H1 (cell line): Measurements from ENCODE around the gene NEGR1. TPM values are rescaled to one million over a fixed set of nuclear protein-coding genes. Genes with fewer than 3 reads are reported as not detected.

Experiments used
- CTCF ChIA-PET: fragments of 300-600 bp; sonication (Branson Sonifier 250); formaldehyde crosslinking; loops from one replicate; lab custom pipeline; 2021; ENCODE audit not compliant: partially characterized antibody; lab: Charles Lee
- POLR2A ChIA-PET: fragments of 300-600 bp; sonication (Branson Sonifier 250); formaldehyde crosslinking; loops from one replicate; lab custom pipeline; 2021; ENCODE audit warnings: inconsistent platforms; ENCODE audit not compliant: partially characterized antibody; lab: Charles Lee
- DNase-seq, 2 experiments: peaks; one replicate each; pipeline versions ENCODE4 v3.0.0 to v3.0.0-alpha.2; 2010 to 2022; ENCODE audit warnings: low spot score in 2 of 2, low read depth in 1 of 2, mixed read lengths in 1 of 2
- FAIRE-seq: peaks from 2 replicates; lab custom pipeline; 2011; peaks lifted over from hg19 to GRCh38; lab: Jason Lieb, UNC
- H2AFZ ChIP-seq: 2 replicates; pipeline ENCODE4 v1.8.1; 2012; ENCODE audit warnings: low read length, inconsistent platforms
- H2AK5ac ChIP-seq: 2 replicates; pipeline ENCODE4 v1.6.1; 2013; ENCODE audit warnings: low read depth, low read length
- H2BK120ac ChIP-seq: replicated peaks from 2 replicates; pipeline ENCODE3; 2013; ENCODE audit warnings: low read depth, low read length, inconsistent platforms
- H2BK12ac ChIP-seq: 2 replicates; pipeline ENCODE4 v1.6.1; 2013; ENCODE audit warnings: low read depth, low read length
- H2BK15ac ChIP-seq: 2 replicates; pipeline ENCODE4 v1.6.1; 2013; ENCODE audit warnings: low read length
- H2BK20ac ChIP-seq: 2 replicates; pipeline ENCODE4 v1.6.1; 2013; ENCODE audit warnings: low read length
- H2BK5ac ChIP-seq: 2 replicates; pipeline ENCODE4 v1.6.1; 2013; ENCODE audit warnings: low read depth, low read length
- H3K14ac ChIP-seq: 2 replicates; pipeline ENCODE4 v1.6.1; 2013; ENCODE audit warnings: inconsistent platforms; ENCODE audit not compliant: insufficient read length
- H3K18ac ChIP-seq: 2 replicates; pipeline ENCODE4 v1.6.1; 2013; ENCODE audit warnings: low read length; ENCODE audit errors: extremely low read depth
- H3K23ac ChIP-seq: 2 replicates; pipeline ENCODE4 v1.6.1; 2013; ENCODE audit warnings: inconsistent platforms; ENCODE audit not compliant: insufficient read length
- H3K23me2 ChIP-seq: 2 replicates; pipeline ENCODE4 v1.6.1; 2013; ENCODE audit warnings: low read depth, low read length
- H3K27ac ChIP-seq: 2 replicates; pipeline ENCODE4 v1.6.1; 2011; ENCODE audit warnings: low read depth, low read length, inconsistent platforms
- H3K27me3 ChIP-seq, 4 experiments: replicated peaks in 1 of 4; 1 replicate in 1 of 4; 2 replicates in 3 of 4; pipeline versions ENCODE4 v1.6.1 to v1.8.1; 2011 to 2013; ENCODE audit warnings: low read length in 3 of 4, mild to moderate bottlenecking in 3 of 4, inconsistent platforms in 2 of 4, mixed read lengths in 2 of 4, moderate library complexity in 1 of 4; ENCODE audit not compliant: control insufficient read depth in 3 of 4, insufficient read depth in 3 of 4; ENCODE audit errors: extremely low read depth in 1 of 4
- H3K36me3 ChIP-seq, 4 experiments: 2 replicates each; pipeline versions ENCODE4 v1.6.1 to v1.8.1; 2011 to 2013; ENCODE audit warnings: mild to moderate bottlenecking in 4 of 4, low read length in 3 of 4, moderate library complexity in 2 of 4, control low read depth in 1 of 4, inconsistent platforms in 1 of 4; ENCODE audit not compliant: insufficient read depth in 4 of 4, control insufficient read depth in 2 of 4
- H3K4ac ChIP-seq: replicated peaks from 2 replicates; pipeline ENCODE3; 2013; ENCODE audit warnings: low read length, low read depth, mixed read lengths, inconsistent platforms; ENCODE audit not compliant: insufficient read length
- H3K4me1 ChIP-seq, 4 experiments: replicated peaks in 1 of 4; 1 replicate in 1 of 4; 2 replicates in 3 of 4; pipeline versions ENCODE4 v1.6.1 to v1.8.1; 2011 to 2013; ENCODE audit warnings: low read length in 3 of 4, inconsistent platforms in 2 of 4, mixed read lengths in 1 of 4; ENCODE audit not compliant: insufficient read depth in 4 of 4, control insufficient read depth in 3 of 4
- H3K4me2 ChIP-seq, 2 experiments: 2 replicates each; pipeline versions ENCODE4 v1.6.1 to v1.8.1; 2011 to 2013; ENCODE audit warnings: low read depth in 2 of 2, low read length in 2 of 2, control low read depth in 1 of 2, inconsistent platforms in 1 of 2, mild to moderate bottlenecking in 1 of 2; ENCODE audit not compliant: insufficient read depth in 1 of 2
- H3K4me3 ChIP-seq, 4 experiments: fragments of 200-600, 300-600 bp in 1 of 4; sonication (generic), shearing (Covaris generic), sonication (Bioruptor Twin) in 1 of 4; 2 replicates each; pipeline versions ENCODE4 v1.5.1 to v1.8.1; 2011 to 2016; ENCODE audit warnings: low read length in 4 of 4, low read depth in 3 of 4, control low read depth in 2 of 4, inconsistent platforms in 2 of 4, mild to moderate bottlenecking in 2 of 4, mixed read lengths in 1 of 4, moderate library complexity in 1 of 4; ENCODE audit not compliant: insufficient read depth in 2 of 4; ENCODE audit errors: extremely low read depth in 1 of 4
- H3K56ac ChIP-seq: replicated peaks from 2 replicates; pipeline ENCODE3; 2013; ENCODE audit warnings: low read depth, mild to moderate bottlenecking, mixed read lengths, low read length, inconsistent platforms; ENCODE audit not compliant: insufficient read length
- H3K79me1 ChIP-seq: 2 replicates; pipeline ENCODE4 v1.6.1; 2013; ENCODE audit warnings: low read depth, low read length, control low read depth
- H3K79me2 ChIP-seq, 2 experiments: 2 replicates each; pipeline versions ENCODE4 v1.6.1 to v1.8.1; 2012 to 2013; ENCODE audit warnings: low read length in 2 of 2, mild to moderate bottlenecking in 2 of 2, inconsistent platforms in 1 of 2; ENCODE audit not compliant: insufficient read depth in 2 of 2, control insufficient read depth in 1 of 2
- H3K9ac ChIP-seq, 4 experiments: replicated peaks in 1 of 4; 1 replicate in 1 of 4; 2 replicates in 3 of 4; pipeline versions ENCODE4 v1.6.1 to v1.8.1; 2011 to 2013; ENCODE audit warnings: low read depth in 3 of 4, low read length in 3 of 4, control low read depth in 2 of 4, mild to moderate bottlenecking in 2 of 4, moderate library complexity in 2 of 4, inconsistent platforms in 1 of 4; ENCODE audit errors: extremely low read depth in 1 of 4
- H3K9me3 ChIP-seq, 2 experiments: 2 replicates each; pipeline versions ENCODE4 v1.6.1 to v1.8.1; 2012 to 2013; ENCODE audit warnings: mild to moderate bottlenecking in 2 of 2, moderate library complexity in 2 of 2, control low read depth in 1 of 2, inconsistent platforms in 1 of 2, low read depth in 1 of 2, low read length in 1 of 2, mixed read lengths in 1 of 2; ENCODE audit not compliant: insufficient read depth in 2 of 2
- H4K20me1 ChIP-seq, 2 experiments: replicated peaks in 1 of 2; 2 replicates each; pipeline versions ENCODE3 to v1.8.1; 2011 to 2013; ENCODE audit warnings: inconsistent platforms in 2 of 2, low read length in 2 of 2, mild to moderate bottlenecking in 1 of 2; ENCODE audit not compliant: insufficient read depth in 2 of 2, control insufficient read depth in 1 of 2
- H4K5ac ChIP-seq: 2 replicates; pipeline ENCODE4 v1.6.1; 2013; ENCODE audit warnings: low read length, low read depth, mixed read lengths, inconsistent platforms; ENCODE audit not compliant: insufficient read length
- H4K8ac ChIP-seq: 2 replicates; pipeline ENCODE4 v1.8.0; 2013; ENCODE audit warnings: mild to moderate bottlenecking, moderate library complexity, low read length, inconsistent platforms; ENCODE audit not compliant: insufficient read depth; ENCODE audit errors: extremely low read depth
- H4K91ac ChIP-seq: replicated peaks from 2 replicates; pipeline ENCODE3; 2013; ENCODE audit warnings: low read length, mixed read lengths, inconsistent platforms; ENCODE audit not compliant: insufficient read length
- BCL11A ChIP-seq, 2 experiments: IDR thresholded peaks; one replicate each; pipeline ENCODE4 v1.6.1; 2011; ENCODE audit warnings: low read depth in 2 of 2, low read length in 2 of 2, mild to moderate bottlenecking in 2 of 2
- CBX5 ChIP-seq: fragments of 300-800, 300-1000 bp; sonication (generic); IDR thresholded peaks from 2 replicates; pipeline ENCODE4 v1.7.1; 2016; ENCODE audit warnings: antibody characterized with exemption, low read length, low read depth
- CEBPB ChIP-seq: IDR thresholded peaks from 2 replicates; pipeline ENCODE4 v1.6.1; 2012; ENCODE audit warnings: low read depth, low read length
- CHD1 ChIP-seq: IDR thresholded peaks from 2 replicates; pipeline ENCODE4 v1.6.1; 2012; ENCODE audit warnings: low read depth, low read length, improper control_type of control experiment
- CREB1 ChIP-seq: IDR thresholded peaks from 2 replicates; pipeline ENCODE4 v1.6.1; 2012; ENCODE audit warnings: inconsistent platforms
- CTBP2 ChIP-seq: IDR thresholded peaks from 2 replicates; pipeline ENCODE4 v1.7.0; 2011; ENCODE audit warnings: borderline replicate concordance, mild to moderate bottlenecking, moderate library complexity, mixed read lengths, low read length; ENCODE audit not compliant: insufficient read depth, insufficient read length
- FOSL1 ChIP-seq: IDR thresholded peaks from 2 replicates; pipeline ENCODE4 v1.6.1; 2011; ENCODE audit warnings: mild to moderate bottlenecking, low read depth, low read length, moderate library complexity; ENCODE audit not compliant: insufficient read depth
- JUN ChIP-seq: IDR thresholded peaks from 2 replicates; pipeline ENCODE4 v1.6.1; 2011; ENCODE audit warnings: low read depth, mild to moderate bottlenecking, improper control_type of control experiment, low read length
- POU5F1 ChIP-seq: IDR thresholded peaks from 2 replicates; pipeline ENCODE4 v1.6.1; 2011; ENCODE audit warnings: low read depth, mild to moderate bottlenecking, low read length, moderate library complexity
- SIN3A ChIP-seq, 2 experiments: IDR thresholded peaks in 1 of 2; conservative IDR thresholded peaks in 1 of 2; 2 replicates each; pipeline ENCODE4 v1.6.1; 2011 to 2012; ENCODE audit warnings: low read length in 2 of 2, improper control_type of control experiment in 1 of 2, low read depth in 1 of 2, mild to moderate bottlenecking in 1 of 2
- SP2 ChIP-seq: IDR thresholded peaks from 2 replicates; pipeline ENCODE4 v1.6.1; 2012; ENCODE audit warnings: mild to moderate bottlenecking, low read length, inconsistent platforms
- YY1 ChIP-seq: IDR thresholded peaks from 2 replicates; pipeline ENCODE4 v1.6.1; 2011; ENCODE audit warnings: low read depth, mild to moderate bottlenecking, low read length
- WGBS, 2 experiments: shearing (Covaris generic) in 1 of 2; methylation state at CpG; one replicate each; pipeline versions ENCODE4 v1.1.6 to v1.1.7; 2013 to 2015; ENCODE audit warnings: low lambda C conversion rate in 2 of 2, mixed read lengths in 2 of 2, inconsistent platforms in 1 of 2, low coverage in 1 of 2, missing lambda C conversion rate in 1 of 2; ENCODE audit not compliant: insufficient replicate concordance in 2 of 2, insufficient coverage in 1 of 2, insufficient read length in 1 of 2; ENCODE audit errors: extremely low coverage in 1 of 2, missing lambda C conversion rate in 1 of 2; 5-methylcytosine and 5-hydroxymethylcytosine counted together
- polyA plus RNA-seq, 7 experiments: library from polyadenylated mRNA; depleted of rRNA in 3 of 7; stranded (reverse) in 5 of 7; unstranded in 2 of 7; fragments of >200 nt in 5 of 7; fragments of 200-250 nt in 2 of 7; gene quantifications; 1 replicate in 5 of 7; 2 replicates in 1 of 7; 4 replicates in 1 of 7; pipeline versions ENCODE4 v1.2.1 to v1.2.3, GENCODE V29; 2011 to 2013; ENCODE audit warnings: missing spikeins in 2 of 7, mixed read lengths in 2 of 7
- total RNA-seq: library from RNA; stranded (reverse); fragmentation: NEBNext Ultra II Directional; extraction: Animal tissue kit (Norgen Biotek cat#: 25700); gene quantifications from 2 replicates; pipeline ENCODE4 v1.2.1, GENCODE V29; 2021
- TF ChIP-seq, protein P1 (sequence below): IDR thresholded peaks from 2 replicates; pipeline ENCODE4 v1.6.1; 2012; ENCODE audit warnings: inconsistent platforms
- TF ChIP-seq, protein P2 (sequence below): IDR thresholded peaks from 2 replicates; pipeline ENCODE4 v1.6.1; 2011; ENCODE audit warnings: low read length, improper control_type of control experiment

Gene NEGR1
- total and polyA plus RNA-seq, 2 of the 8 experiments (the other 6 are each of a cell fraction or from before 2014, with no cell fraction given) = 0.71 to 1.3 TPM

DNA sequence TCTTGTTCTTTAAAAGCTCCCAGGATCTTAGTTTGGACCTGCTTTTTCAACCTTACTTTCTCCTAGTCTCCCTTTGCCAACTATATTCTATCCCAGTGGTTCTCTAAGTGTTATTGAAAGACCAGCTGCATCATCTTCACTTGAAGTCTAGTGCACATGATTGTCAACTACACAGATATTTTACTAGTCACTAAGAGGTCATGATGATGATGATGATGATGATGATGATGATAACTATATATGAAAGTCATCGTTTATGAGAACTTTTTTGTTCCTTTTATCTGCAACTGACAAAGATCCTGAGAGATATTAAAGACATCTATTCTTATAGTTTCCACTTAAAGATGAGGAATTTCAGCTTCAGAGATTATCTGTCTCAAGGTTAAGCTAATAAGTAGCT is 722.5 kb downstream of the NEGR1 start:
- Histone ChIP-seq H2BK20ac (no peak overlapping the region), H3K14ac (no peak overlapping the region), H2BK5ac (no peak overlapping the region), H2AFZ (no peak overlapping the region), H3K23me2 (no peaks in the 10 kb centered on the region), H3K4me3 (no peak overlapping the region), H3K9ac (no peak overlapping the region), H4K5ac (no peak overlapping the region), H3K23ac (no peak overlapping the region), H3K9me3 (no peaks in the 10 kb centered on the region), H2AK5ac (no peak overlapping the region), H3K18ac (no peak overlapping the region), H2BK120ac (no peak overlapping the region), H2BK12ac (no peak overlapping the region), H3K79me2 (no peaks in the 10 kb centered on the region), H3K27me3 (no peaks in the 10 kb centered on the region; a peak in 1 of 7 replicates), H3K4ac (no peak overlapping the region), H3K36me3 (no peaks in the 10 kb centered on the region), H3K4me1 (no peaks in the 10 kb centered on the region), H3K56ac (no peak overlapping the region), H4K91ac (no peak overlapping the region), H2BK15ac (no peak overlapping the region), H3K4me2 (no peak overlapping the region), H4K20me1 (no peaks in the 10 kb centered on the region), H4K8ac (no peak overlapping the region), H3K27ac (no peak overlapping the region), H3K79me1 (no peaks in the 10 kb centered on the region)
- FAIRE-seq (no peak), DNase-seq (no peak)
- CTCF ChIA-PET = interaction anchor here (0.6 kb wide), 1 partner anchor 1250 kb away, joined by 4 read pairs; no protein-coding TSS in a partner anchor
- WGBS, 2 experiments = 100% methylated on average over 1 of the region's 1 CpG; no CpG with 5 or more reads in 1 of the 2 experiments
- POLR2A ChIA-PET = no interaction called here
- no peak for TF ChIP-seq SP2
- no peak for TF ChIP-seq JUN
- no peak for TF ChIP-seq CEBPB
- no peak for TF ChIP-seq CTBP2
- no peak for TF ChIP-seq CREB1
- no peak for TF ChIP-seq BCL11A (IDR thresholded peaks at IDR 0.05; ENCODE audit: low read depth in 2 of 2, low read length in 2 of 2)
- TF ChIP-seq YY1 = no peak
- TF ChIP-seq, protein P1, sequence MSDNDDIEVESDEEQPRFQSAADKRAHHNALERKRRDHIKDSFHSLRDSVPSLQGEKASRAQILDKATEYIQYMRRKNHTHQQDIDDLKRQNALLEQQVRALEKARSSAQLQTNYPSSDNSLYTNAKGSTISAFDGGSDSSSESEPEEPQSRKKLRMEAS = no peak
- no peak for TF ChIP-seq FOSL1
- no peak for TF ChIP-seq POU5F1
- TF ChIP-seq, protein P2, sequence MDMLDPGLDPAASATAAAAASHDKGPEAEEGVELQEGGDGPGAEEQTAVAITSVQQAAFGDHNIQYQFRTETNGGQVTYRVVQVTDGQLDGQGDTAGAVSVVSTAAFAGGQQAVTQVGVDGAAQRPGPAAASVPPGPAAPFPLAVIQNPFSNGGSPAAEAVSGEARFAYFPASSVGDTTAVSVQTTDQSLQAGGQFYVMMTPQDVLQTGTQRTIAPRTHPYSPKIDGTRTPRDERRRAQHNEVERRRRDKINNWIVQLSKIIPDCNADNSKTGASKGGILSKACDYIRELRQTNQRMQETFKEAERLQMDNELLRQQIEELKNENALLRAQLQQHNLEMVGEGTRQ = no peak
- TF ChIP-seq CBX5 = no peak
- TF ChIP-seq SIN3A (conservative IDR thresholded peaks at IDR 0.05 in 1 of 2, IDR thresholded peaks at IDR 0.05 in 1 of 2; ENCODE audit: low read depth in 1 of 2, low read length in 2 of 2) = no peak
- no peak for TF ChIP-seq CHD1
